WTC11 (cell line): ENCODE measurements around the gene ARHGAP6.

Experiments used
- CREB1 ChIP-seq: sonication (generic); formaldehyde crosslinking; IDR thresholded peaks from 2 replicates; pipeline ENCODE4 v1.8.0; 2023; ENCODE audit warnings: mild to moderate bottlenecking, missing genetic modification reagents
- SMAD4 ChIP-seq: sonication (generic); formaldehyde crosslinking; IDR thresholded peaks from 2 replicates; pipeline ENCODE4 v1.8.0; 2022; ENCODE audit warnings: mild to moderate bottlenecking, missing genetic modification reagents
- TEAD1 ChIP-seq: sonication (generic); formaldehyde crosslinking; IDR thresholded peaks from 2 replicates; pipeline ENCODE4 v1.8.0; 2022; ENCODE audit warnings: mild to moderate bottlenecking, missing genetic modification reagents

DNA sequence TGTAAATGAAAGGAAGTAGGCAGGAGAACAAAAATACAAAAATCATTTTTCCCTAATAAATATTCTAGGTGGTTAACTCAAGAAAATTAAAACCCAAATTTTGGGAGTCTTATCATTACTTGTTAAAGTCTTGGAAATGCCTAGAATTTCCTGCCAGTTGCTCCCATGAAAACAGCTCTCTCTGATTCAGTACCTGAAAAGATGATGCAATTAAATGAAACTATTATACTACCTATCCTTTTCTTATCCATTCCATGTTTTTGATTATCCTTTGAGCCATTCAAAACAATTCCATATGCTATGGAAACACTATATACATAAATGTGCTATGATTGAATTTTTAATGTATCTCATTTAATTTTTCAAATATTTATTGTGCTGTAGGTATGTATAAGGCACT, 423.0 kb downstream of the ARHGAP6 start:
- TF ChIP-seq TEAD1 (CRISPR knock-in tag) (no peak), SMAD4 (CRISPR knock-in tag) (no peak), CREB1 (CRISPR knock-in tag) (no peak)
